H1 (cell line): Measurements from ENCODE around the gene MSANTD7. TPM values are rescaled to one million over a fixed set of nuclear protein-coding genes. Genes with fewer than 3 reads are reported as not detected.

ENCODE experiments used
- CTCF ChIA-PET: fragments of 300-600 bp; sonication (Branson Sonifier 250); formaldehyde crosslinking; loops from one replicate; lab custom pipeline; 2021; ENCODE audit not compliant: partially characterized antibody; lab: Charles Lee
- POLR2A ChIA-PET: fragments of 300-600 bp; sonication (Branson Sonifier 250); formaldehyde crosslinking; loops from one replicate; lab custom pipeline; 2021; ENCODE audit warnings: inconsistent platforms; ENCODE audit not compliant: partially characterized antibody; lab: Charles Lee
- DNase-seq, 2 experiments: peaks; one replicate each; pipeline versions ENCODE4 v3.0.0 to v3.0.0-alpha.2; 2010 to 2022; ENCODE audit warnings: low spot score in 2 of 2, low read depth in 1 of 2, mixed read lengths in 1 of 2
- FAIRE-seq: peaks from 2 replicates; lab custom pipeline; 2011; peaks lifted over from hg19 to GRCh38; lab: Jason Lieb, UNC
- H2AFZ ChIP-seq: 2 replicates; pipeline ENCODE4 v1.8.1; 2012; ENCODE audit warnings: low read length, inconsistent platforms
- H2AK5ac ChIP-seq: 2 replicates; pipeline ENCODE4 v1.6.1; 2013; ENCODE audit warnings: low read depth, low read length
- H2BK120ac ChIP-seq: replicated peaks from 2 replicates; pipeline ENCODE3; 2013; ENCODE audit warnings: low read depth, low read length, inconsistent platforms
- H2BK12ac ChIP-seq: 2 replicates; pipeline ENCODE4 v1.6.1; 2013; ENCODE audit warnings: low read depth, low read length
- H2BK15ac ChIP-seq: 2 replicates; pipeline ENCODE4 v1.6.1; 2013; ENCODE audit warnings: low read length
- H2BK20ac ChIP-seq: 2 replicates; pipeline ENCODE4 v1.6.1; 2013; ENCODE audit warnings: low read length
- H2BK5ac ChIP-seq: 2 replicates; pipeline ENCODE4 v1.6.1; 2013; ENCODE audit warnings: low read depth, low read length
- H3K14ac ChIP-seq: 2 replicates; pipeline ENCODE4 v1.6.1; 2013; ENCODE audit warnings: inconsistent platforms; ENCODE audit not compliant: insufficient read length
- H3K18ac ChIP-seq: 2 replicates; pipeline ENCODE4 v1.6.1; 2013; ENCODE audit warnings: low read length; ENCODE audit errors: extremely low read depth
- H3K23ac ChIP-seq: 2 replicates; pipeline ENCODE4 v1.6.1; 2013; ENCODE audit warnings: inconsistent platforms; ENCODE audit not compliant: insufficient read length
- H3K23me2 ChIP-seq: 2 replicates; pipeline ENCODE4 v1.6.1; 2013; ENCODE audit warnings: low read depth, low read length
- H3K27ac ChIP-seq: 2 replicates; pipeline ENCODE4 v1.6.1; 2011; ENCODE audit warnings: low read depth, low read length, inconsistent platforms
- H3K27me3 ChIP-seq, 4 experiments: replicated peaks in 1 of 4; 1 replicate in 1 of 4; 2 replicates in 3 of 4; pipeline versions ENCODE4 v1.6.1 to v1.8.1; 2011 to 2013; ENCODE audit warnings: low read length in 3 of 4, mild to moderate bottlenecking in 3 of 4, inconsistent platforms in 2 of 4, mixed read lengths in 2 of 4, moderate library complexity in 1 of 4; ENCODE audit not compliant: control insufficient read depth in 3 of 4, insufficient read depth in 3 of 4; ENCODE audit errors: extremely low read depth in 1 of 4
- H3K36me3 ChIP-seq, 4 experiments: 2 replicates each; pipeline versions ENCODE4 v1.6.1 to v1.8.1; 2011 to 2013; ENCODE audit warnings: mild to moderate bottlenecking in 4 of 4, low read length in 3 of 4, moderate library complexity in 2 of 4, control low read depth in 1 of 4, inconsistent platforms in 1 of 4; ENCODE audit not compliant: insufficient read depth in 4 of 4, control insufficient read depth in 2 of 4
- H3K4ac ChIP-seq: replicated peaks from 2 replicates; pipeline ENCODE3; 2013; ENCODE audit warnings: low read length, low read depth, mixed read lengths, inconsistent platforms; ENCODE audit not compliant: insufficient read length
- H3K4me1 ChIP-seq, 4 experiments: replicated peaks in 1 of 4; 1 replicate in 1 of 4; 2 replicates in 3 of 4; pipeline versions ENCODE4 v1.6.1 to v1.8.1; 2011 to 2013; ENCODE audit warnings: low read length in 3 of 4, inconsistent platforms in 2 of 4, mixed read lengths in 1 of 4; ENCODE audit not compliant: insufficient read depth in 4 of 4, control insufficient read depth in 3 of 4
- H3K4me2 ChIP-seq, 2 experiments: 2 replicates each; pipeline versions ENCODE4 v1.6.1 to v1.8.1; 2011 to 2013; ENCODE audit warnings: low read depth in 2 of 2, low read length in 2 of 2, control low read depth in 1 of 2, inconsistent platforms in 1 of 2, mild to moderate bottlenecking in 1 of 2; ENCODE audit not compliant: insufficient read depth in 1 of 2
- H3K4me3 ChIP-seq, 4 experiments: fragments of 200-600, 300-600 bp in 1 of 4; sonication (generic), shearing (Covaris generic), sonication (Bioruptor Twin) in 1 of 4; 2 replicates each; pipeline versions ENCODE4 v1.5.1 to v1.8.1; 2011 to 2016; ENCODE audit warnings: low read length in 4 of 4, low read depth in 3 of 4, control low read depth in 2 of 4, inconsistent platforms in 2 of 4, mild to moderate bottlenecking in 2 of 4, mixed read lengths in 1 of 4, moderate library complexity in 1 of 4; ENCODE audit not compliant: insufficient read depth in 2 of 4; ENCODE audit errors: extremely low read depth in 1 of 4
- H3K56ac ChIP-seq: replicated peaks from 2 replicates; pipeline ENCODE3; 2013; ENCODE audit warnings: low read depth, mild to moderate bottlenecking, mixed read lengths, low read length, inconsistent platforms; ENCODE audit not compliant: insufficient read length
- H3K79me1 ChIP-seq: 2 replicates; pipeline ENCODE4 v1.6.1; 2013; ENCODE audit warnings: low read depth, low read length, control low read depth
- H3K79me2 ChIP-seq, 2 experiments: 2 replicates each; pipeline versions ENCODE4 v1.6.1 to v1.8.1; 2012 to 2013; ENCODE audit warnings: low read length in 2 of 2, mild to moderate bottlenecking in 2 of 2, inconsistent platforms in 1 of 2; ENCODE audit not compliant: insufficient read depth in 2 of 2, control insufficient read depth in 1 of 2
- H3K9ac ChIP-seq, 4 experiments: replicated peaks in 1 of 4; 1 replicate in 1 of 4; 2 replicates in 3 of 4; pipeline versions ENCODE4 v1.6.1 to v1.8.1; 2011 to 2013; ENCODE audit warnings: low read depth in 3 of 4, low read length in 3 of 4, control low read depth in 2 of 4, mild to moderate bottlenecking in 2 of 4, moderate library complexity in 2 of 4, inconsistent platforms in 1 of 4; ENCODE audit errors: extremely low read depth in 1 of 4
- H3K9me3 ChIP-seq, 2 experiments: 2 replicates each; pipeline versions ENCODE4 v1.6.1 to v1.8.1; 2012 to 2013; ENCODE audit warnings: mild to moderate bottlenecking in 2 of 2, moderate library complexity in 2 of 2, control low read depth in 1 of 2, inconsistent platforms in 1 of 2, low read depth in 1 of 2, low read length in 1 of 2, mixed read lengths in 1 of 2; ENCODE audit not compliant: insufficient read depth in 2 of 2
- H4K20me1 ChIP-seq, 2 experiments: replicated peaks in 1 of 2; 2 replicates each; pipeline versions ENCODE3 to v1.8.1; 2011 to 2013; ENCODE audit warnings: inconsistent platforms in 2 of 2, low read length in 2 of 2, mild to moderate bottlenecking in 1 of 2; ENCODE audit not compliant: insufficient read depth in 2 of 2, control insufficient read depth in 1 of 2
- H4K5ac ChIP-seq: 2 replicates; pipeline ENCODE4 v1.6.1; 2013; ENCODE audit warnings: low read length, low read depth, mixed read lengths, inconsistent platforms; ENCODE audit not compliant: insufficient read length
- H4K8ac ChIP-seq: 2 replicates; pipeline ENCODE4 v1.8.0; 2013; ENCODE audit warnings: mild to moderate bottlenecking, moderate library complexity, low read length, inconsistent platforms; ENCODE audit not compliant: insufficient read depth; ENCODE audit errors: extremely low read depth
- H4K91ac ChIP-seq: replicated peaks from 2 replicates; pipeline ENCODE3; 2013; ENCODE audit warnings: low read length, mixed read lengths, inconsistent platforms; ENCODE audit not compliant: insufficient read length
- BCL11A ChIP-seq, 2 experiments: IDR thresholded peaks; one replicate each; pipeline ENCODE4 v1.6.1; 2011; ENCODE audit warnings: low read depth in 2 of 2, low read length in 2 of 2, mild to moderate bottlenecking in 2 of 2
- CTBP2 ChIP-seq: IDR thresholded peaks from 2 replicates; pipeline ENCODE4 v1.7.0; 2011; ENCODE audit warnings: borderline replicate concordance, mild to moderate bottlenecking, moderate library complexity, mixed read lengths, low read length; ENCODE audit not compliant: insufficient read depth, insufficient read length
- GABPA ChIP-seq: IDR thresholded peaks from 2 replicates; pipeline ENCODE4 v1.6.1; 2011; ENCODE audit warnings: mild to moderate bottlenecking, low read length, moderate library complexity, borderline replicate concordance; ENCODE audit not compliant: insufficient read depth
- POLR2A ChIP-seq, 2 experiments: IDR thresholded peaks; 1 replicate in 1 of 2; 2 replicates in 1 of 2; pipeline ENCODE4 v1.6.1; 2011; ENCODE audit warnings: low read depth in 2 of 2, low read length in 2 of 2, mild to moderate bottlenecking in 2 of 2; ENCODE audit errors: control extremely low read depth in 1 of 2
- POLR2AphosphoS5 ChIP-seq: IDR thresholded peaks from 2 replicates; pipeline ENCODE4 v1.6.1; 2011; ENCODE audit warnings: low read depth, low read length
- SIN3A ChIP-seq, 2 experiments: IDR thresholded peaks in 1 of 2; conservative IDR thresholded peaks in 1 of 2; 2 replicates each; pipeline ENCODE4 v1.6.1; 2011 to 2012; ENCODE audit warnings: low read length in 2 of 2, improper control_type of control experiment in 1 of 2, low read depth in 1 of 2, mild to moderate bottlenecking in 1 of 2
- SP1 ChIP-seq: IDR thresholded peaks from 2 replicates; pipeline ENCODE4 v1.6.1; 2011; ENCODE audit warnings: low read depth, low read length
- SP4 ChIP-seq: IDR thresholded peaks from 2 replicates; pipeline ENCODE4 v1.6.1; 2012; ENCODE audit warnings: low read length, inconsistent platforms
- WGBS, 2 experiments: shearing (Covaris generic) in 1 of 2; methylation state at CpG; one replicate each; pipeline versions ENCODE4 v1.1.6 to v1.1.7; 2013 to 2015; ENCODE audit warnings: low lambda C conversion rate in 2 of 2, mixed read lengths in 2 of 2, inconsistent platforms in 1 of 2, low coverage in 1 of 2, missing lambda C conversion rate in 1 of 2; ENCODE audit not compliant: insufficient replicate concordance in 2 of 2, insufficient coverage in 1 of 2, insufficient read length in 1 of 2; ENCODE audit errors: extremely low coverage in 1 of 2, missing lambda C conversion rate in 1 of 2; 5-methylcytosine and 5-hydroxymethylcytosine counted together
- polyA plus RNA-seq, 7 experiments: library from polyadenylated mRNA; depleted of rRNA in 3 of 7; stranded (reverse) in 5 of 7; unstranded in 2 of 7; fragments of >200 nt in 5 of 7; fragments of 200-250 nt in 2 of 7; gene quantifications; 1 replicate in 5 of 7; 2 replicates in 1 of 7; 4 replicates in 1 of 7; pipeline versions ENCODE4 v1.2.1 to v1.2.3, GENCODE V29; 2011 to 2013; ENCODE audit warnings: missing spikeins in 2 of 7, mixed read lengths in 2 of 7
- total RNA-seq: library from RNA; stranded (reverse); fragmentation: NEBNext Ultra II Directional; extraction: Animal tissue kit (Norgen Biotek cat#: 25700); gene quantifications from 2 replicates; pipeline ENCODE4 v1.2.1, GENCODE V29; 2021
- TF ChIP-seq, protein P1 (sequence below): IDR thresholded peaks from 2 replicates; pipeline ENCODE4 v1.6.1; 2011; ENCODE audit warnings: low read depth, mild to moderate bottlenecking, low read length; ENCODE audit not compliant: insufficient read depth
- TF ChIP-seq, protein P2 (sequence below): IDR thresholded peaks from 2 replicates; pipeline ENCODE4 v1.6.1; 2012; ENCODE audit warnings: low read length, inconsistent platforms
- TF ChIP-seq, protein P3 (sequence below): IDR thresholded peaks from 2 replicates; pipeline ENCODE4 v1.6.1; 2012; ENCODE audit warnings: inconsistent platforms

The MSANTD7 gene
- total and polyA plus RNA-seq, 2 of the 8 experiments (the other 6 are each of a cell fraction or from before 2014, with no cell fraction given), result 5.0 to 15.2 TPM

DNA sequence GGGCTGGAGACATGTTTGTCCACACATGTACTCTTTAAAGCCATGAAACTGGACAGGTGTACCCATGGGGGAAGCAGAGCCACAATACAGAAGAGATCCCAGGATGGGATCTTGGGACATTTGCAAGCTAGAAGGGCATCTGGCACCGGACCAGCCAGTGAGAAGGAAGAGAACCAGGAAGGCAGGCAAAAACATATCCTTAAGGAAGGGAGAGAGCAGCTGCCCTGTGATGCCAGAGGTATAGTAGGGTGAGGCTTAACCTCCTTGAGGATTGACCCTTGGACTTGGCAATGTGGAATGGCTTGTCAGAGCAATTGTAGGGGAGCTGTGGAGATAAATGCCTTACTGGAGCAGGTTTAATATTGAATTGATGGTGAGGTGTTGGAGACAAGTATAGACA lies 22.7 kb downstream of the MSANTD7 start:
- no peak overlapping the region for H2BK120ac ChIP-seq
- no peak overlapping the region for H3K56ac ChIP-seq
- FAIRE-seq (no peak), DNase-seq (no peak)
- no peaks in the 10 kb centered on the region for H3K4me1 ChIP-seq
- CTCF ChIA-PET, result no interaction called here
- no peak overlapping the region for H2BK12ac ChIP-seq
- H3K79me1 ChIP-seq, result no peaks in the 10 kb centered on the region
- H3K23me2 ChIP-seq, result no peaks in the 10 kb centered on the region
- H3K9me3 ChIP-seq, result no peaks in the 10 kb centered on the region
- H3K4ac ChIP-seq, result no peak overlapping the region
- H2AFZ ChIP-seq, result no peak overlapping the region
- H3K4me3 ChIP-seq, result no peak overlapping the region
- peaks cover 0 to 3% of the 10 kb centered on the region in 2 experiments for H4K20me1 ChIP-seq
- H3K14ac ChIP-seq, result no peak overlapping the region
- no peaks in the 10 kb centered on the region for H3K79me2 ChIP-seq
- H4K8ac ChIP-seq, result no peak overlapping the region
- H2BK15ac ChIP-seq, result no peak overlapping the region
- H3K4me2 ChIP-seq, result no peak overlapping the region
- no peak overlapping the region for H4K91ac ChIP-seq
- H3K27ac ChIP-seq, result no peak overlapping the region
- no peak overlapping the region for H3K23ac ChIP-seq
- no peak overlapping the region for H3K18ac ChIP-seq
- H4K5ac ChIP-seq, result no peak overlapping the region
- H2BK5ac ChIP-seq, result no peak overlapping the region
- H3K9ac ChIP-seq, result no peak overlapping the region
- POLR2A ChIA-PET, result interaction anchor here (2.0 kb wide), 1 partner anchor 18 kb away, joined by 5 read pairs; the partner anchor contains the start of gene SUV39H2
- H2BK20ac ChIP-seq, result no peak overlapping the region
- WGBS, 2 experiments, result 100% methylated on average over 1 of the region's 1 CpG; no CpG with 5 or more reads in 1 of the 2 experiments
- H2AK5ac ChIP-seq, result no peak overlapping the region
- H3K36me3 ChIP-seq, result peaks cover 0 to 23% (median 6%) of the 10 kb centered on the region in 4 experiments; a peak in 5 of 8 replicates
- H3K27me3 ChIP-seq, result no peaks in the 10 kb centered on the region
- TF ChIP-seq POLR2A (IDR thresholded peaks at IDR 0.05; ENCODE audit: control extremely low read depth in 1 of 2, low read depth in 2 of 2, low read length in 2 of 2), result no peak
- TF ChIP-seq GABPA, result no peak
- TF ChIP-seq, protein P1, sequence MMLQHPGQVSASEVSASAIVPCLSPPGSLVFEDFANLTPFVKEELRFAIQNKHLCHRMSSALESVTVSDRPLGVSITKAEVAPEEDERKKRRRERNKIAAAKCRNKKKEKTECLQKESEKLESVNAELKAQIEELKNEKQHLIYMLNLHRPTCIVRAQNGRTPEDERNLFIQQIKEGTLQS, result no peak
- TF ChIP-seq SP1, result no peak
- no peak for TF ChIP-seq CTBP2
- TF ChIP-seq SP4, result no peak
- TF ChIP-seq, protein P2, sequence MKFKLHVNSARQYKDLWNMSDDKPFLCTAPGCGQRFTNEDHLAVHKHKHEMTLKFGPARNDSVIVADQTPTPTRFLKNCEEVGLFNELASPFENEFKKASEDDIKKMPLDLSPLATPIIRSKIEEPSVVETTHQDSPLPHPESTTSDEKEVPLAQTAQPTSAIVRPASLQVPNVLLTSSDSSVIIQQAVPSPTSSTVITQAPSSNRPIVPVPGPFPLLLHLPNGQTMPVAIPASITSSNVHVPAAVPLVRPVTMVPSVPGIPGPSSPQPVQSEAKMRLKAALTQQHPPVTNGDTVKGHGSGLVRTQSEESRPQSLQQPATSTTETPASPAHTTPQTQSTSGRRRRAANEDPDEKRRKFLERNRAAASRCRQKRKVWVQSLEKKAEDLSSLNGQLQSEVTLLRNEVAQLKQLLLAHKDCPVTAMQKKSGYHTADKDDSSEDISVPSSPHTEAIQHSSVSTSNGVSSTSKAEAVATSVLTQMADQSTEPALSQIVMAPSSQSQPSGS, result no peak
- no peak for TF ChIP-seq BCL11A (IDR thresholded peaks at IDR 0.05; ENCODE audit: low read depth in 2 of 2, low read length in 2 of 2)
- TF ChIP-seq POLR2AphosphoS5, result no peak
- TF ChIP-seq, protein P3, sequence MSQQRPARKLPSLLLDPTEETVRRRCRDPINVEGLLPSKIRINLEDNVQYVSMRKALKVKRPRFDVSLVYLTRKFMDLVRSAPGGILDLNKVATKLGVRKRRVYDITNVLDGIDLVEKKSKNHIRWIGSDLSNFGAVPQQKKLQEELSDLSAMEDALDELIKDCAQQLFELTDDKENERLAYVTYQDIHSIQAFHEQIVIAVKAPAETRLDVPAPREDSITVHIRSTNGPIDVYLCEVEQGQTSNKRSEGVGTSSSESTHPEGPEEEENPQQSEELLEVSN, result no peak
- TF ChIP-seq SIN3A (conservative IDR thresholded peaks at IDR 0.05 in 1 of 2, IDR thresholded peaks at IDR 0.05 in 1 of 2; ENCODE audit: low read depth in 1 of 2, low read length in 2 of 2), result no peak
